Kidney (tissue), 14 donors: ENCODE results near the gene ARHGAP42. TPM values are rescaled to one million over a fixed set of nuclear protein-coding genes. Genes with fewer than 3 reads are reported as not detected.
A peak's percentile ranks its signal among the peaks of the same experiment; 100 is the strongest.

Experiments used
- DNase-seq, 5 donors: peaks; one replicate each; pipeline ENCODE4 v3.0.0-alpha.2; 2013 to 2020
- FAIRE-seq: peaks from 2 replicates; lab custom pipeline; 2012; peaks lifted over from hg19 to GRCh38; lab: Jason Lieb, UNC
- H3K27ac ChIP-seq, 2 donors: one replicate each; pipeline ENCODE4 v1.7.0; 2013; ENCODE audit warnings: low read depth in 2 of 2, low read length in 2 of 2, inconsistent platforms in 1 of 2
- H3K27me3 ChIP-seq: one replicate; pipeline ENCODE4 v1.7.1; 2013; ENCODE audit warnings: low read length, inconsistent platforms; ENCODE audit not compliant: control insufficient read depth, insufficient read depth
- H3K36me3 ChIP-seq, 3 donors: one replicate each; pipeline versions ENCODE4 v1.7.0 to v1.7.1; 2013; ENCODE audit warnings: low read length in 3 of 3, control low read depth in 1 of 3, inconsistent platforms in 1 of 3; ENCODE audit not compliant: insufficient read depth in 3 of 3, control insufficient read depth in 2 of 3
- H3K4me1 ChIP-seq, 3 donors: one replicate each; pipeline versions ENCODE4 v1.7.0 to v1.7.1; 2013; ENCODE audit warnings: low read length in 3 of 3, inconsistent platforms in 1 of 3, low read depth in 1 of 3; ENCODE audit not compliant: control insufficient read depth in 2 of 3, insufficient read depth in 2 of 3
- H3K4me3 ChIP-seq, 3 donors: one replicate each; pipeline versions ENCODE4 v1.7.0 to v1.8.1; 2013; ENCODE audit warnings: low read length in 3 of 3, control low read depth in 1 of 3, inconsistent platforms in 1 of 3
- H3K9ac ChIP-seq, 3 donors: one replicate each; pipeline versions ENCODE4 v1.7.0 to v1.7.1; 2013; ENCODE audit warnings: low read length in 3 of 3, control low read depth in 1 of 3, inconsistent platforms in 1 of 3
- H3K9me3 ChIP-seq, 3 donors: one replicate each; pipeline versions ENCODE4 v1.7.0 to v1.7.1; 2013; ENCODE audit warnings: low read length in 3 of 3, control low read depth in 1 of 3, inconsistent platforms in 1 of 3; ENCODE audit not compliant: control insufficient read depth in 2 of 3, insufficient read depth in 1 of 3
- intact Hi-C: fragments of 100-400 bp; cut with DNase I; formaldehyde crosslinking; loops from one replicate; pipeline ENCODE4 v1.11.1; 2022
- polyA plus RNA-seq: library from polyadenylated mRNA; stranded (reverse); fragments of 350-450 nt; fragmentation: Illumina TruSeq; extraction: RNeasy Lipid Tissue Mini Kit (QIAGEN cat#74804); gene quantifications from one replicate; pipeline ENCODE4 v1.2.3, GENCODE V29; 2014; ENCODE audit warnings: low read depth, low replicate concordance; ENCODE audit not compliant: insufficient read depth
- total RNA-seq: library from RNA; stranded (reverse); fragmentation: NEBNext Ultra II Directional; extraction: Animal tissue kit (Norgen Biotek cat#: 25700); gene quantifications from one replicate; pipeline ENCODE4 v1.2.1, GENCODE V29; 2021
- TF ChIP-seq, protein P1 (sequence below): IDR thresholded peaks from 3 replicates; pipeline ENCODE4 v1.5.1; 2012; ENCODE audit warnings: mild to moderate bottlenecking, moderate library complexity, borderline replicate concordance; ENCODE audit not compliant: insufficient read depth; ENCODE audit errors: extremely low read depth
- donor health status: control.
- donor health status: control.
- donor health status: control.
- donor health status: control.
- donor health status: control.
- donor health status: DM: yes; HTN: yes; CAD: no.
- donor health status: Normal renal cell carcinoma (clear cell type).

Gene ARHGAP42
- total and polyA plus RNA-seq, 2 donors from 2014 or later = 4.2 to 18.9 TPM

DNA sequence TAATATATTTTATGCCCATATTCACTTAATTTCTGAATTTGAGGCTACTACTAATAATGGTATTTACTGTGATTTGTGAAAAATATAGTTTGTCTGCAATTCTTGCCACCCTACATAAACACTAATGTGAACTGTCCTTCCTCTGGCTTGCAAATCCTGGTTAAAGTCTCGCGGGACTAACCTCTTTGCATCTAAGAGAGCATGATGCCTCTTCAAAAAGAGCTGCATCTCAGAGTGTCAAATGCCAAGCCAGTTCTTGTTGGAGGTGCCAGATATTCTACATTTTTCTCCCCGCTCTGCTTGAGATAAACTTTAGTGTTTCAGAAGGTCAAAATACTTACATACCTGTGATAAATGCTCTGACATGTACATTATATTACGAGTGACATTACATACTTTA lies 2.1 kb downstream of the ARHGAP42 start:
- FAIRE-seq (no peak), DNase-seq (peak in 1 of 5 donors; percentile 23)

DNA sequence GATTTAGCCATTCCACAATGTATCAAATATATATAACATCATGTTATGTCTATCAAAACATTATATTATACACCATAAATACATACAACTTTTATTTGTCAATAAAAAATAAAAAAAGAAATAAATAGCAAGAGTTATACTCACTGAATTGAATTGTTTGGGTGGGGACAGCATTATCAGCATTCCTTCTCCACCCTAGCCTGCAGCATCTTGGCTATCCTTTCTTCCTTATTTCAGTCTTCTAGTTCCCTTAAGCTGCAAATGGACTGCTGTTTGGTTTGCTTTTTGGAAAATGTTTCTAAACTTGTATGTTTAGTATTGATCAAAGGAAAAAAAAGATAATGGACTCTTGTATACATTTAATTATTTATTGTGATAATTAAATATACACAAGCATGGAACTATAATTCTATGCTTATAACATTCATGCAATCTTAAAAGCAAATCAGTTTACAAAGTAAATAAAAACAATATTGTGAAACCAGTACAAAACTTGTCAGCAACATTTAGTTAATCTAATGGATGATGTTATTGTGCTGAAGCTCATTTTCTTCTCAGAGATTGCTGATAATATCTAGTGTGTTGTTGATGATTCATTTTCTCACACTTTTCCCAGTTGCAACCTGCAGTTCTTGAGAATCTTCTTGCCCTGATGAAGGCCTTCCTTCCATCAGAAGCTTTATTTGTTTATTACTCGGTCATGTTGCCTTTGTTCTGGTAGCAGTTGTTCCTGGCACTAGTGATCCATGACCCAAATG lies 5.0 kb downstream of the ARHGAP42 start:
- TF ChIP-seq, protein P1, sequence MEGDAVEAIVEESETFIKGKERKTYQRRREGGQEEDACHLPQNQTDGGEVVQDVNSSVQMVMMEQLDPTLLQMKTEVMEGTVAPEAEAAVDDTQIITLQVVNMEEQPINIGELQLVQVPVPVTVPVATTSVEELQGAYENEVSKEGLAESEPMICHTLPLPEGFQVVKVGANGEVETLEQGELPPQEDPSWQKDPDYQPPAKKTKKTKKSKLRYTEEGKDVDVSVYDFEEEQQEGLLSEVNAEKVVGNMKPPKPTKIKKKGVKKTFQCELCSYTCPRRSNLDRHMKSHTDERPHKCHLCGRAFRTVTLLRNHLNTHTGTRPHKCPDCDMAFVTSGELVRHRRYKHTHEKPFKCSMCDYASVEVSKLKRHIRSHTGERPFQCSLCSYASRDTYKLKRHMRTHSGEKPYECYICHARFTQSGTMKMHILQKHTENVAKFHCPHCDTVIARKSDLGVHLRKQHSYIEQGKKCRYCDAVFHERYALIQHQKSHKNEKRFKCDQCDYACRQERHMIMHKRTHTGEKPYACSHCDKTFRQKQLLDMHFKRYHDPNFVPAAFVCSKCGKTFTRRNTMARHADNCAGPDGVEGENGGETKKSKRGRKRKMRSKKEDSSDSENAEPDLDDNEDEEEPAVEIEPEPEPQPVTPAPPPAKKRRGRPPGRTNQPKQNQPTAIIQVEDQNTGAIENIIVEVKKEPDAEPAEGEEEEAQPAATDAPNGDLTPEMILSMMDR = no peak
- no peaks in the 10 kb centered on the region for H3K36me3 ChIP-seq
- FAIRE-seq = no peak
- H3K9ac ChIP-seq = no peak overlapping the region
- DNase-seq = no peak
- peaks cover 0 to 2% (median 0%) of the 10 kb centered on the region in 3 donors for H3K4me1 ChIP-seq
- no peaks in the 10 kb centered on the region for H3K27me3 ChIP-seq
- no peak overlapping the region for H3K4me3 ChIP-seq
- no peaks in the 10 kb centered on the region for H3K9me3 ChIP-seq
- H3K27ac ChIP-seq = no peak overlapping the region
- intact Hi-C loops = loop anchor here (5.0 kb wide), 1 partner anchor 165 kb away; no protein-coding TSS in a partner anchor

More for the DNA sequence above, 2.1 kb downstream of the ARHGAP42 start:
- TF ChIP-seq, protein P1 = no peak
- Histone ChIP-seq H3K27ac (no peak overlapping the region), H3K27me3 (no peaks in the 10 kb centered on the region), H3K4me3 (peak overlapping the region in 2 of 3 donors; percentile 8 to 43), H3K9ac (no peak overlapping the region), H3K4me1 (peaks cover 0 to 2% (median 0%) of the 10 kb centered on the region in 3 donors), H3K9me3 (no peaks in the 10 kb centered on the region), H3K36me3 (no peaks in the 10 kb centered on the region)
- intact Hi-C loops = no loop called here

DNA sequence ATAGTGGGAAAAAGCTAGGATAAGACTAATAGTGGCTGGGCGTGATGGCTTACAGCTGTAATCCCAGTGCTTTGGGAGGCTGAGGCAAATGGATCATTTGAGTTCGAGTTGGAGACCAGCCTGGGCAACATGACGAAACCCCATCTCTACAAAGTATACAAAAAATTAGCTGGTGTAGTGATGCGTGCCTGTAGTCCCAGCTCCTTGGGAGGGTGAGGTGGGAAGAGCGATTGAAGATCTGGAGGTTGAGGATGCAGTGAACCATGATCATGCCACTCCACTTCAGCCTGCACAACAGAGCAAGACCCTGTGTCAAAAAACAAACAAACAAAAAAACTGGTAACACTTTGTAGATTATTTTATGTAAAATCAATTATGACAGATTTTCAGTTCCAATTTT lies 8.8 kb downstream of the ARHGAP42 start:
- H3K27ac ChIP-seq = no peak overlapping the region

More for the DNA sequence above, 8.8 kb downstream of the ARHGAP42 start:
- peaks cover 0 to 2% (median 0%) of the 10 kb centered on the region in 3 donors for H3K4me1 ChIP-seq
- no peak overlapping the region for H3K4me3 ChIP-seq
- no peaks in the 10 kb centered on the region for H3K36me3 ChIP-seq
- DNase-seq = peak in 1 of 5 donors; percentile 29
- H3K9me3 ChIP-seq = no peaks in the 10 kb centered on the region
- intact Hi-C loops = no loop called here
- H3K9ac ChIP-seq = no peak overlapping the region
- H3K27me3 ChIP-seq = no peaks in the 10 kb centered on the region
- TF ChIP-seq, protein P1 = no peak
- no peak for FAIRE-seq
